ENCODE results near the gene HYAL2.

HYAL2 gene

DNA sequence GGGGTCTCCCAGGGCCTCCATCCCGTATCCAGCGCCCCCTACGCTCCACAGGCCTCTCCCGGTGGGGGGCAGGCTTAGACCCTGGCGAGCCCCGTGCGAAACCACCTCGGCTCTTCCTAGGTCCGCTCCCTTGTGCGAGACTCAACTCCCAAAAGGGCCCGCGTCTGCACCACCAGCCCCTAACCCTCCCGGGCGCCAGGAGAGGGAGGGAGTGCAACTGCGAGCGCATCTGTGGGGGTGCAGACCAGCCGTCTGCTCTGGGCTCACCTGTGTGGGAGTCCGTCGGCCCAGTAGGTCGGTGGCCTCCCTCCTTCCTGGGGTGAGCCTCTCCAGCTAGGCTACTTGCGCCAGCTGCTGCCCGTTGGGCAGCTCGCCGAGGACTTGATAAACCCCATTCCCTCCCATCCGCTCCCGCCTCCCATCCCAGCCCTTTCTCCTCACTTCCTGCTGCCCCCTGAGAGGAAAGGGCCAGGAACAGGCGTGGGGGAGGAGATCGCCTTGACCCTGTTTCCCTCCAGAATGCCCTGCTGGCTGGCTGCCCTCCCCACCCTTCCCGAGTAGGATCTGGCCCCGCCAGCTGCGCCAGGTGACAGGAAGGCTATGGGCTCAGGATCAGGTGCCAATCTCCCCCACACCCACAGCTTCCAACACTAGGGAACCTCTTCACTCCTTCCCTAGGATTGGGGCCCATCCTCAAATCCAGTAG lies at the start of gene HYAL2:
Gene HYAL2, minus strand, starts transcription at position 360 of the 706 bp plus-strand sequence. CDS start 2,256 bp downstream, outside the sequence.
- CTCF ChIA-PET, result no interaction called here
- POLR2A ChIA-PET (ENCODE audit: low non-redundant PET), result no interaction called here
- DNase-seq (ENCODE audit: low spot score), result no peak
- no peak for TF ChIP-seq CTCF (conservative IDR thresholded peaks at IDR 0.05; ENCODE audit: low read depth)
- peak within 1 kb of the TSS; percentile 97 for H3K27ac ChIP-seq

DNA sequence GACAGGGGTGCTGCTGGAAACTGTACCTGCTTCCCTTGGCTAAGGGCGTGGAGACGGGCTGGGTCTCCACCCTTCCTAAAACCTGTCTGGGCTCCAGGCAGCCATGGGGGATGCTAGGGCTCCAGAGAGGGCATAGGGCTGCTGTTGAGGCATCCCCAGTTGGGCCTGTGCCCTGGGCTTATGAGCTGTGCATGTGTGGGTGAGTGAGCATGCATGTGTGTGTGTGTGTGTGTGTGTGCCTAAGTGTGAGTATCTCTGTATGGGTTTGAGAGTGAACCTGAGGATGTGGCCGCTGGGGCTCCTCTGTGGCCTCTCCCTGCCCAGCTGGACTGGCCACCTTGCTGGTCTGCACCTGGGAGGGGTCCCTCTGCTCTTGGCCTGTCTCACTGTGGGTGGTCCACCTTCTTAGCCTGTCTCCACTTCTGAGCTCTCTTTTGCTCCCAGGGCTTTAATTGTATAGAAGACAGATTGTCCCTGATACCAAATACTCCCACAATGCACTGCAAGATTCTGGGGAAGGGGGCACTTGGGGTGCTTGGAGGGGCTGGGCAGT lies 48.7 kb upstream of the HYAL2 start:
- CTCF ChIA-PET, result no interaction called here
- no peak for DNase-seq (ENCODE audit: low spot score)
- POLR2A ChIA-PET (ENCODE audit: low non-redundant PET), result no interaction called here
- no peak overlapping the region for H3K27ac ChIP-seq
- no peak for TF ChIP-seq CTCF (conservative IDR thresholded peaks at IDR 0.05; ENCODE audit: low read depth)

DNA sequence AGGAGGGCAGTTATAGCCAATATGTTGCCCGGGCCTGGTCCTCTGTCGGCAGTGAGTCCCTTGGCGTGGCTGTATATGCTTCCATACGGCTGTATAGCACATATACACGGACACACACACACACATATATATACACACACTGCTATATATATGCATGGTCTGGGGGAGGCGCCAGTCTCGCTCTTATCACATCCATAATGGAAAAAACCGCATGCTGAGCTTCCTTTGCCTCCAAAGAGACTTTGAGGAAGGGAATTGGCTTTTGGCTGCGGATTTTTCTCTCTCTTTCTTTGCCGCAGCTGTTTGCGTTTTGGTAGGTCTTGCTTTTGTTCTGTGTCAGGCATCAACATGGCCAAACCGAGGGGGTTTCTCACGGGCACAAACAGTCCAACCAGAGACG lies 48.0 kb upstream of the HYAL2 start:
- DNase-seq (ENCODE audit: low spot score), result no peak
- no peak for TF ChIP-seq CTCF (conservative IDR thresholded peaks at IDR 0.05; ENCODE audit: low read depth)
- ChIA-PET CTCF (no interaction called here), POLR2A (ENCODE audit: low non-redundant PET) (no interaction called here)
- no peak overlapping the region for H3K27ac ChIP-seq

GRCh38 chr3:50369012-50369670 lies 46.6 kb upstream of the HYAL2 start:
- ChIA-PET CTCF (no interaction called here), POLR2A (ENCODE audit: low non-redundant PET) (no interaction called here)
- H3K27ac ChIP-seq, result no peak overlapping the region
- no peak for TF ChIP-seq CTCF (conservative IDR thresholded peaks at IDR 0.05; ENCODE audit: low read depth)
- DNase-seq (ENCODE audit: low spot score), result no peak

- POLR2A ChIA-PET (ENCODE audit: low non-redundant PET), result no interaction called here
- DNase-seq (ENCODE audit: low spot score), result no peak
- H3K27ac ChIP-seq, result peak overlapping the region; percentile 54; the same call in 1 of the 2 replicates
- CTCF ChIA-PET, result no interaction called here
- TF ChIP-seq CTCF (conservative IDR thresholded peaks at IDR 0.05; ENCODE audit: low read depth), result no peak
Measured at GRCh38 chr3:50365842-50366220, 43.3 kb upstream of the HYAL2 start.

DNA sequence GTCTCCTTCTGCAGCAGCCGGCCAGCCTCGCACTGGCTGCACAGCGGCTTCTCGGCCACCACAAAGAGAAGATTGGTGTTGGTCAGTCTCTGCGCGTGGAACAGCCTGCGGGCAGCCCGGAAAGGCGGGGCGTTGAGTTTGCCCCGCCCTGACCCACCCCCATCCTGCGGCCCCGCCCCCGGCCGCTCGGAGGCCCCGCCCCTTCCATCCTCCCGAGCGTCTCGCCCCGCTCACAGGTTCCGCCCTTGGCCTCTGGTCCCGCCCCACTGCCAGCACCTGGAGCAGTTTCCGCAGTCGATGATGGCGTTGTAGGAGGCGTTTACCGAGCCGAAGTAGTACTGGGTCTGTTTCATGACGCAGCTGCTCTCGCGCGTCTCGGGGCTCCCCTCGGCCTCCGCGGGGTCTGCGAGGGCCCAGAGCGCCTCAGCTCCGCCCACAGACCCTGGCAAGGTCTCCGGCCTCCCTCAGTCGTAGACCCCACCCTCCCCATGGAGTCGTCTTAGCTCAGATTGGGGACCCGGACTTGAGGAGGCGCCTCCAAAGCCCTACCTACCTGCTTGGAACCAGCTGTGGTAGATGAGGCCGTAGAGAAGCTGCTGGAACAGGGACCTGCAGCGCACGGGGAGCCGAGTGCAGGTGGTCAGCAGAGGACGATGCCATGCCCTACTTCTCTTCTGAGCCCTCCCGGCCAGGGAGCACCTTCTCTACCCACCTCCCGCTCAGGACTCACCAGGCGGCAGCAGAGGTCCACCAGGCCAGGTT lies 42.7 kb upstream of the HYAL2 start:
- CTCF ChIA-PET, result interaction anchor here (0.5 to 0.6 kb wide), 3 partner anchors 60 to 988 kb away, joined by 3 read pairs; no protein-coding TSS in a partner anchor
- POLR2A ChIA-PET (ENCODE audit: low non-redundant PET), result no interaction called here
- peak overlapping the region; percentile 54 for H3K27ac ChIP-seq
- TF ChIP-seq CTCF (conservative IDR thresholded peaks at IDR 0.05; ENCODE audit: low read depth), result no peak
- DNase-seq (ENCODE audit: low spot score), result peak; percentile 90
